ENCODE measurements around the gene ASB6. TPM values are rescaled to one million over a fixed set of nuclear protein-coding genes. Genes with fewer than 3 reads are reported as not detected.

The ASB6 gene
- total RNA-seq, 1 experiment from 2014 or later: 21.0 TPM

- Histone ChIP-seq H2BK120ac (ENCODE audit: low read depth, low read length, poor library complexity, severe bottlenecking) (no peak overlapping the region), H3K9me3 (ENCODE audit: control insufficient read depth, low read depth, low read length) (no peaks in the 10 kb centered on the region), H3K27ac (ENCODE audit: insufficient read length, low read depth, low read length) (no peak overlapping the region), H3K79me1 (ENCODE audit: insufficient read depth, low read depth, low read length, poor library complexity, severe bottlenecking) (no peaks in the 10 kb centered on the region), H2BK20ac (ENCODE audit: low read depth, low read length, poor library complexity, severe bottlenecking) (no peak overlapping the region), H4K8ac (replicated peaks; ENCODE audit: insufficient read length, low read depth, low read length) (no peak overlapping the region), H2BK12ac (ENCODE audit: insufficient read length, low read depth, low read length) (no peak overlapping the region), H2BK15ac (ENCODE audit: low read depth, low read length) (no peak overlapping the region), H4K91ac (ENCODE audit: insufficient read length, low read depth, low read length) (no peak overlapping the region), H3K4me2 (ENCODE audit: insufficient read depth, insufficient read length, low read length) (peak overlapping the region; percentile 68), H3K56ac (ENCODE audit: insufficient read length, low read depth, low read length) (no peak overlapping the region), H3K4ac (ENCODE audit: low read depth, low read length) (no peak overlapping the region), H3K27me3 (ENCODE audit: insufficient read depth, low read length) (peaks cover 4% of the 10 kb centered on the region; the same call in 1 of the 2 replicates), H3T11ph (ENCODE audit: low read length) (no peak overlapping the region), H3K79me2 (ENCODE audit: insufficient read depth, low read length) (no peaks in the 10 kb centered on the region), H3K23ac (ENCODE audit: insufficient read length, low read depth, low read length) (no peak overlapping the region), H2AK5ac (ENCODE audit: insufficient read length, low read length) (no peak overlapping the region), H3K14ac (ENCODE audit: insufficient read depth, low read length) (no peak overlapping the region), H3K23me2 (ENCODE audit: insufficient read length, low read depth, low read length, poor library complexity, severe bottlenecking) (peaks cover 12% of the 10 kb centered on the region), H2BK5ac (ENCODE audit: insufficient read length, low read length) (no peak overlapping the region), H3K4me1 (ENCODE audit: insufficient read depth, low read length) (peaks cover 9% of the 10 kb centered on the region; the same call in 1 of the 2 replicates), H3K18ac (ENCODE audit: insufficient read length, low read depth, low read length) (no peak overlapping the region), H4K20me1 (ENCODE audit: control insufficient read depth, insufficient read depth, insufficient read length) (no peaks in the 10 kb centered on the region), H4K5ac (ENCODE audit: insufficient read length, low read depth, low read length) (no peak overlapping the region), H2AFZ (ENCODE audit: low read length) (no peak overlapping the region), H3K9ac (ENCODE audit: extremely low read depth, insufficient read length, low read length) (no peak overlapping the region)
- no peak for DNase-seq
- TF ChIP-seq CTCF (conservative IDR thresholded peaks at IDR 0.05): 0 out of 3 replicates have a peak, but pooled peaks have one; percentile 12
- Mint-ChIP-seq H3K9me3 (no peaks in the 10 kb centered on the region; a peak in 1 of 5 replicates), H3K4me3 (peak overlapping the region; percentile 70 to 82; a peak in 4 of 5 replicates), H3K27me3 (ENCODE audit: low read depth) (peaks cover 55% of the 10 kb centered on the region), H3K4me1 (peaks cover 36 to 44% of the 10 kb centered on the region in 2 experiments), H3K36me3 (ENCODE audit: insufficient read depth in 1 of 3, low read depth in 3 of 3) (no peaks in the 10 kb centered on the region), H3K27ac (no peak overlapping the region)
- WGBS (ENCODE audit: extremely low coverage, insufficient read length, low lambda C conversion rate): no CpG with 5 or more reads among the region's 6 CpGs
Observed at GRCh38 chr9:129595903-129596540, 45.9 kb downstream of the ASB6 start.

All from H9 (cell line).